Keratinocyte (primary cell): Measurements from ENCODE around the gene SAG. TPM values are rescaled to one million over a fixed set of nuclear protein-coding genes. Genes with fewer than 3 reads are reported as not detected.

Experiments used
- DNase-seq: peaks from one replicate; pipeline ENCODE4 v3.0.0-alpha.2; 2011; ENCODE audit warnings: low read depth, missing footprints, low spot score
- FAIRE-seq: peaks from 2 replicates; lab custom pipeline; 2011; peaks lifted over from hg19 to GRCh38; lab: Jason Lieb, UNC
- H2AFZ ChIP-seq: 2 replicates; pipeline ENCODE4 v1.6.0; 2012; ENCODE audit warnings: low read length, control low read depth, inconsistent platforms; ENCODE audit not compliant: control insufficient read depth
- H3K27ac ChIP-seq: 2 replicates; pipeline ENCODE4 v1.5.1; 2011; ENCODE audit warnings: low read length; ENCODE audit not compliant: control insufficient read depth, insufficient read depth
- H3K27me3 ChIP-seq: 3 replicates; pipeline ENCODE4 v1.6.0; 2011; ENCODE audit warnings: low read length; ENCODE audit not compliant: control insufficient read depth, insufficient read depth; ENCODE audit errors: extremely low read depth
- H3K36me3 ChIP-seq, 2 experiments: 2 replicates in 1 of 2; 3 replicates in 1 of 2; pipeline ENCODE4 v1.5.1; 2011; ENCODE audit warnings: low read length in 2 of 2, mild to moderate bottlenecking in 1 of 2; ENCODE audit not compliant: control insufficient read depth in 2 of 2, insufficient read depth in 2 of 2; ENCODE audit errors: extremely low read depth in 1 of 2
- H3K4me1 ChIP-seq: 3 replicates; pipeline ENCODE4 v1.5.1; 2011; ENCODE audit warnings: low read length; ENCODE audit not compliant: control insufficient read depth, insufficient read depth; ENCODE audit errors: extremely low read depth
- H3K4me2 ChIP-seq: 3 replicates; pipeline ENCODE4 v1.6.0; 2011; ENCODE audit warnings: low read depth, low read length; ENCODE audit not compliant: control insufficient read depth, insufficient read depth; ENCODE audit errors: extremely low read depth
- H3K4me3 ChIP-seq, 3 experiments: fragments of 200-600 bp in 1 of 3; sonication (generic) in 1 of 3; 2 replicates in 2 of 3; 3 replicates in 1 of 3; pipeline ENCODE4 v1.5.1; 2011 to 2016; ENCODE audit warnings: low read length in 3 of 3, mild to moderate bottlenecking in 3 of 3, control low read depth in 2 of 3, inconsistent platforms in 1 of 3, low read depth in 1 of 3, mixed read lengths in 1 of 3, mixed run types in 1 of 3, moderate library complexity in 1 of 3; ENCODE audit not compliant: control insufficient read depth in 2 of 3, insufficient read depth in 2 of 3; ENCODE audit errors: extremely low read depth in 1 of 3
- H3K79me2 ChIP-seq: 2 replicates; pipeline ENCODE4 v1.6.0; 2012; ENCODE audit warnings: low read length; ENCODE audit not compliant: control insufficient read depth, insufficient read depth
- H3K9ac ChIP-seq: 3 replicates; pipeline ENCODE4 v1.6.0; 2011; ENCODE audit warnings: low read length; ENCODE audit not compliant: control insufficient read depth, insufficient read depth; ENCODE audit errors: extremely low read depth
- H3K9me1 ChIP-seq: 3 replicates; pipeline ENCODE4 v1.6.0; 2011; ENCODE audit warnings: low read length; ENCODE audit not compliant: control insufficient read depth, insufficient read depth; ENCODE audit errors: extremely low read depth
- H3K9me3 ChIP-seq: 2 replicates; pipeline ENCODE4 v1.5.1; 2012; ENCODE audit warnings: low read depth, low read length; ENCODE audit not compliant: control insufficient read depth
- H4K20me1 ChIP-seq: 3 replicates; pipeline ENCODE4 v1.6.0; 2011; ENCODE audit warnings: low read length; ENCODE audit not compliant: control insufficient read depth, insufficient read depth; ENCODE audit errors: extremely low read depth
- EZH2 ChIP-seq: IDR thresholded peaks from one replicate; pipeline ENCODE4 v1.6.1; 2012; ENCODE audit warnings: inconsistent platforms, mild to moderate bottlenecking, low read length, moderate library complexity
- dilution Hi-C: fragments of 300-500 bp; cut with MboI; formaldehyde crosslinking; loops from one replicate; pipeline ENCODE4 v1.7.0; 2020; ENCODE audit warnings: low sequenced_read_pairs; ENCODE audit not compliant: extremely low pct_ligation_motif_present
- polyA plus RNA-seq, 5 experiments: library from polyadenylated mRNA; depleted of rRNA in 3 of 5; stranded (reverse) in 3 of 5; stranded (forward) in 1 of 5; unstranded in 1 of 5; fragments of >200 nt; gene quantifications; 1 replicate in 1 of 5; 2 replicates in 3 of 5; 3 replicates in 1 of 5; pipeline versions ENCODE4 v1.2.1 to v1.2.3, GENCODE V29; 2011 to 2012; ENCODE audit warnings: missing spikeins in 2 of 5, low read depth in 1 of 5, low replicate concordance in 1 of 5
- TF ChIP-seq, protein P1 (sequence below), 3 experiments: IDR thresholded peaks in 1 of 3; conservative IDR thresholded peaks in 1 of 3; optimal IDR thresholded peaks in 1 of 3; 2 replicates in 2 of 3; 3 replicates in 1 of 3; pipeline versions ENCODE3 to v1.5.1; 2011; ENCODE audit warnings: low read length in 3 of 3, mild to moderate bottlenecking in 3 of 3, moderate library complexity in 2 of 3, control low read depth in 1 of 3, inconsistent platforms in 1 of 3; ENCODE audit not compliant: insufficient read depth in 2 of 3; ENCODE audit errors: extremely low read depth in 1 of 3

The SAG gene
- polyA plus RNA-seq, 1 donor (not counting 4 experiments of a cell fraction or from before 2014, with no cell fraction given), result not detected

DNA sequence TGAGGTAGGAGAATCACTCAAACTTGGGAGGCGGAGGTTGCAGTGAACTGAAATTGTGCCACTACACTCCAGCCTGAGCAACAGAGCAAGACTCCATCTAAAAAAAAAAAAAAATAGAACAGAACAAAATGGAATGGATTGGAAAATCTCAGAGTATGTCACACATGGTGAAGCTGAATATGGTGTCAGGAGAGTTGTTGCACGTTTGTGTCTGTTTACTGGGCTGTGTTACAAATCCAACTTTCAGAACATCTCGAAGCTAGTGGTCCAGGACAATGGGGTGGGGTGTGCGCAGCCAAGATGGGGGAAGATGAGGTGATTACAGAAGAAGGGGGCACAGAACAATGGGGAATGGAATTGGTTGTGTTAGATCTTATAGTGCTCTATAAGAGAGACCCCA is 17.6 kb downstream of the SAG start:
- Histone ChIP-seq H3K79me2 (no peaks in the 10 kb centered on the region), H2AFZ (no peak overlapping the region), H3K27ac (no peak overlapping the region), H3K4me1 (no peaks in the 10 kb centered on the region), H4K20me1 (no peaks in the 10 kb centered on the region), H3K4me3 (no peak overlapping the region), H3K9me3 (no peaks in the 10 kb centered on the region), H3K9ac (no peak overlapping the region), H3K4me2 (no peak overlapping the region), H3K9me1 (no peaks in the 10 kb centered on the region), H3K36me3 (no peaks in the 10 kb centered on the region), H3K27me3 (peaks cover 8% of the 10 kb centered on the region)
- no peak for TF ChIP-seq EZH2
- TF ChIP-seq, protein P1, sequence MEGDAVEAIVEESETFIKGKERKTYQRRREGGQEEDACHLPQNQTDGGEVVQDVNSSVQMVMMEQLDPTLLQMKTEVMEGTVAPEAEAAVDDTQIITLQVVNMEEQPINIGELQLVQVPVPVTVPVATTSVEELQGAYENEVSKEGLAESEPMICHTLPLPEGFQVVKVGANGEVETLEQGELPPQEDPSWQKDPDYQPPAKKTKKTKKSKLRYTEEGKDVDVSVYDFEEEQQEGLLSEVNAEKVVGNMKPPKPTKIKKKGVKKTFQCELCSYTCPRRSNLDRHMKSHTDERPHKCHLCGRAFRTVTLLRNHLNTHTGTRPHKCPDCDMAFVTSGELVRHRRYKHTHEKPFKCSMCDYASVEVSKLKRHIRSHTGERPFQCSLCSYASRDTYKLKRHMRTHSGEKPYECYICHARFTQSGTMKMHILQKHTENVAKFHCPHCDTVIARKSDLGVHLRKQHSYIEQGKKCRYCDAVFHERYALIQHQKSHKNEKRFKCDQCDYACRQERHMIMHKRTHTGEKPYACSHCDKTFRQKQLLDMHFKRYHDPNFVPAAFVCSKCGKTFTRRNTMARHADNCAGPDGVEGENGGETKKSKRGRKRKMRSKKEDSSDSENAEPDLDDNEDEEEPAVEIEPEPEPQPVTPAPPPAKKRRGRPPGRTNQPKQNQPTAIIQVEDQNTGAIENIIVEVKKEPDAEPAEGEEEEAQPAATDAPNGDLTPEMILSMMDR (optimal IDR thresholded peaks at IDR 0.05 in 1 of 3, IDR thresholded peaks at IDR 0.05 in 1 of 3, conservative IDR thresholded peaks at IDR 0.05 in 1 of 3; ENCODE audit: extremely low read depth in 1 of 3, insufficient read depth in 2 of 3, low read length in 3 of 3), result no peak
- no peak for FAIRE-seq
- no peak for DNase-seq
- dilution Hi-C loops, result no loop called here

DNA sequence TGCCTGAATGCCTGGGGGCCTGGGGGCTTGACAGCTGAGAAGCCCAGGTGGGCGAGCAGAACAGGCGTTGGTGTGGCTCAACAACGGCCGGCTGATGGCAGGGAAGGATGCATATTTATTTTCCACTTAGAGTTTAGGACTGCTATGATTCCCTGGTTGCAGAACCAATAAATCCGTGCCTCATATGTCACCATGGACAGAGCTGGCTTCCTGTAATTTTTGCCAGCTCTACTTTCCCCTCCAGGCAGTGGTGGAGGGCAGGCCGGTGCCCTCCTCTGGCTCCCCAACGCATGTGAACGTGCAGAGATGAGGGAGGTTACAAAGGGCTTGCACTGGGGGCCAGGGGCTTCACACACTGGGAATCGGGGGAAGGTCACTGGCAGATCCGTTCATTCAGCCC is 18.2 kb downstream of the SAG start:
- Histone ChIP-seq H3K27ac (no peak overlapping the region), H4K20me1 (no peaks in the 10 kb centered on the region), H3K4me3 (no peak overlapping the region), H3K4me2 (no peak overlapping the region), H3K9me1 (no peaks in the 10 kb centered on the region), H3K4me1 (no peaks in the 10 kb centered on the region), H3K27me3 (peaks cover 4% of the 10 kb centered on the region), H2AFZ (no peak overlapping the region), H3K9ac (no peak overlapping the region), H3K79me2 (no peaks in the 10 kb centered on the region), H3K36me3 (no peaks in the 10 kb centered on the region), H3K9me3 (no peaks in the 10 kb centered on the region)
- no peak for FAIRE-seq
- dilution Hi-C loops, result no loop called here
- TF ChIP-seq EZH2, result no peak
- TF ChIP-seq, protein P1 (optimal IDR thresholded peaks at IDR 0.05 in 1 of 3, IDR thresholded peaks at IDR 0.05 in 1 of 3, conservative IDR thresholded peaks at IDR 0.05 in 1 of 3; ENCODE audit: extremely low read depth in 1 of 3, insufficient read depth in 2 of 3, low read length in 3 of 3), result no peak
- DNase-seq, result no peak
